Activated T-cell treated with anti-CD3 and anti-CD28 coated beads for 4 hours (primary cell): Measurements from ENCODE around the gene REEP1.
A peak's percentile ranks its signal among the peaks of the same experiment; 100 is the strongest.
"Not testable (repeated sequence)": the region's sequence is repeated elsewhere in the genome, so short reads cannot be mapped to it uniquely, and the experiment has no call there.

ENCODE experiments used
- DNase-seq: peaks from one replicate; pipeline ENCODE4 v3.0.0-alpha.2; 2020

REEP1 gene

DNA sequence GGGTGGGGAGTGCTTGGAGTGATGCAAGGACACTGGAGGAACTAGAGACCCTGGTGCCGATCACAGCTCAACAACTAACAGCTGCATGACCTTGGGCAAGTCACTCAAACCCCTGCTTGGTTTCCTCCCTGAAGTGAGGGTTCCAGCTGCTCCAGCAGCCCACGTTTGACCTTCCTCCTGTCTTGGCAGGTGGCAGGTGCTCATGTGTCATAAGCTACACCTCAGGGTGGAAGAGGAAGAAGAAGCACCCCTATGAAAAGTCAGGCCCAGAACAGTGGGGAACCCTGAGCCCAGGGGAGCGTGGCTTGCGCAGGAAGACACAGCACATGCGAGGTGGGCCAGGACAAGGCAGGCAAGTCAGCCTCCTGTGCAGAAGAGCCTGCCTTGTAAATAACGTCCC lies 95.8 kb downstream of the REEP1 start:
- no peak for DNase-seq

GRCh38 chr2:86240251-86240650 lies 97.2 kb downstream of the REEP1 start:
- no peak for DNase-seq

- no peak for DNase-seq
Measured at GRCh38 chr2:86239745-86240144, 97.7 kb downstream of the REEP1 start.

DNA sequence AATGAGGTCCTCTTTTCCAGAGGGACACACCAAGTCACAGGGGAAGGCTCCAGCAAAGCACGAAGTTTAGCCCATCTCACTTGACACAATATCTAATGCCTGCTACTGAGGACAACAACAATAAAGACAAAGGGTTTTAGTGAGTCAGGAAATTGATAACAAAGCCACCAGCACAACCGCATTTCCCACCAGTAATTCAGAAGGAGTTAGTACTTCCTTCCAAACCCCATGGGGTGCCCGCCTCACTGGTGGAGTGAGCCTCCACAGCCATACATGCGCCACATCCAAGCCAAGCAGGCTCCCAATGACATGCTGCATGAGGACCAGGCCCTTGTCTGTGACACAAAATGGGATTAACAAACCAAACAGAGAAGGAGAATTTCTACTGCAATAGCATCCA lies 98.1 kb downstream of the REEP1 start:
- no peak for DNase-seq

- peak; percentile 31 for DNase-seq
Measured at GRCh38 chr2:86238354-86238753, 99.1 kb downstream of the REEP1 start.

DNA sequence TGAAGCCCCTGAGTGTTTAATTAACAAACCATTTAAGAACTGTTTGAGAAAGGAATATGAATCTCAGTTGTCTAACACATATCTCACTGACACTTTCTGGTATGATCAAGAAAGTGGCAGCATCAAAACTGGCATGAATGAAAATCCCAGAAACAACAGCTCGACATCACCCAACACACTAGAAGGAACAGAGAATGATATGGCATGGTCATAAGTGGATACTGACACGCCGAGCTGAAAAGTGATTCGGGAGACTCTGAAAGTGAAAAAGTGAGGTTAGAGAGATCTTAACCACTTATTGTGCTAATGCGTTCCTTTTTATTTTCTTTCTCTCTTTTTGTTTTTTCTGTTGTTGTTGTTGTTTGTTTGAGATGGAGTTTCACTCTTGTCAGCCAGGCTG lies 100.3 kb downstream of the REEP1 start:
- DNase-seq = no peak

DNA sequence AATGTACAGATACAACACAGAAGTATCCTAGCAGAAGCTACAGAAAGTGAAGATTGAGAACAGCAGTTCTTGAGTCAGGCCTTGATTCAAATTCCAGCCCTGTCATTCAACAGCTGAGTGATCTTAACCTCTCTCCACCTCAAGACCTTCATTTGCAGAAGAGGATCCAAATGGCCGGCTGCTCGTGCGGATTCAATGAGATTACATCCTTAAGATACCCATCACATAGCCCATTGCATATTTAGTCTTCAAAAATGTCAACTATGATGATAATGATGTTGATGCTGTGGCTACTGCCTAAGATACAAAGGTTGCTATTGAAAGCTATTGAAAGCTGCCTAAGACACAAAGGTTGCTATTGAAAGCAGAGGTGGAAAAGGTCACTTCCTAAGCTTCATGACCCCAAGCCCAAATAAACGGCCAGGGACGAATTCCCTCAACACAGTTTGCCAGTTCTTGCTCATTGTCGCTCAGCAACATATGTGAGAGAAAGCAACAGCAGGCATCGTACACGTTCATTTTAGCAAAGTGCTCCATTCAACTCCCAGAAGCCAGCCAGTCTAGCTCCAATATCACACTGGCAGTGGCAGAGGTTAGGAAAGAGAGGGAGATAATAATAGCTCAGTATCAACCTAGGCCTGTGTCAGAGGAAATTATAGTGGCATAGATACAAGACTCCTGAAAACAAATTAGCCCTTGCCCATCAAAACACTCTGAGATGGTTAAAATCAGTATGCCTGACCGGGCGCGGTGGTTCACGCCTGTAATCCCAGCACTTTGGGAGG lies 102.0 kb downstream of the REEP1 start:
- DNase-seq = no peak

DNA sequence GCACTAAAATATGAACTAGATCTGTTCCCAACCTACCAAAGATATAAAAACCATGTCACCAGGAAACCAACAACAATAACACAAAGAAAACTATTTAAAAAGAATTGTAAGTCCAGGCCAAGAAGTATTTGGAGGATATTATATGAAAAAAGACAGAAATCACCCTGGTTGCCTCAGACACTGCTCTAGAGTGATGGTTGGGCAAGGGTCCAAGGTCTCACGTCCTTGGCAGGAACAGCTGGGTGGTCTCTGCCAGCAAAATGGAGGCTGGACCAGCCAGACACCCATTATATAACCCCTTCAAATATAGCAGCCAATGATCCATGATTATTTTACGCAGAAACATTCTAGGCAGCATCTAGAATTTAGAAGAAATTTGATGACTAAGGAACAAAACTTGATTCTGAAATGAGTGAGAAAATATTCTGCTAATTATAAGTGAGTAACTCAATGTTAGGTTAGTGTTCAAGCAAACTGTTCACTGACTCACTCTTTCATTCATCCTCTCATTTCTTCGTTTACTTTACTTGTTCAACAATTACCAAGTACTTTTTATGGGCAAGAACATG lies 102.8 kb downstream of the REEP1 start:
- no peak for DNase-seq

DNA sequence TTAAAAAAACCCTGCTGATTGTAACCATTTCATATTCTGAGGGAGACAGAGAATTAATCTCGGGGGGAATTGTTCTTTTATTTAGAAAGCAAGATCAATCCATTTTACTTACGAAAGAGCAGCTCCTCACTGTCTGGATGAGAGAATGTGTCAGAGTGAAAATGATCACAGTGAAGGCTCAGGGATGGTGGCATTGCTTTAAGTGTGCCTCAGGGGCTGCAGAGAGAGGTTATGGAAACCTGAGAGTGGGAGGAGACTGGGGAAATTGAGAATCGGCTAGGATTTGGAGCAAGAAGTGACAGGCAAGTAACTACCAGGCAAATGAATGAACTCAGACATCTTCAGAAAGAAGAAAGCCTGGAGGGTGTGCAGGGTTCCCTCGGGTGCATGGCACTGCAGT lies 104.0 kb downstream of the REEP1 start:
- DNase-seq = no peak

- no peak for DNase-seq
Measured at GRCh38 chr2:86232910-86233309, 104.5 kb downstream of the REEP1 start.

DNA sequence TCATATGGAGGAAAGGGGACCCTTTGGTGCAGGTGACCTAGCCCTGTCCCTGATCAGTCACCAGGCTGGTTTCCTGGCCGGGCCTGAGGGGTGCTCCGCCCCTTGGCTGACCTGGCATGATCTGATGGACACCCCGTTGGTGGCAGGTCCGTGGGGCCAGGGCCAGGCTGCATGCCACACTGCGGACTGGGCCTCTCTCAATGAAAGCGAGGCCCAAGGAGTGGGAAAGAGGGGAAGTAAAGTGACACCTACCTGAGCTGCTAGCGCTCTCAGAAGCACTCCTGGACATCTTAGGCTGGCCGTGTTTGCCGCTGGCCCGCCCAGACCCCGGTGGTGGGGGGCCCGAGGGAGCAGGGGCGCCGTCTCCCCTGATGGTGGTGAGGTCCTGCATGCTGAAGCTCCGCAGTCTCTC lies 105.0 kb downstream of the REEP1 start:
- DNase-seq = no peak

- no peak for DNase-seq
Measured at GRCh38 chr2:86231680-86232372, 105.6 kb downstream of the REEP1 start.

GRCh38 chr2:86230961-86231360 lies 106.5 kb downstream of the REEP1 start:
- no peak for DNase-seq

DNA sequence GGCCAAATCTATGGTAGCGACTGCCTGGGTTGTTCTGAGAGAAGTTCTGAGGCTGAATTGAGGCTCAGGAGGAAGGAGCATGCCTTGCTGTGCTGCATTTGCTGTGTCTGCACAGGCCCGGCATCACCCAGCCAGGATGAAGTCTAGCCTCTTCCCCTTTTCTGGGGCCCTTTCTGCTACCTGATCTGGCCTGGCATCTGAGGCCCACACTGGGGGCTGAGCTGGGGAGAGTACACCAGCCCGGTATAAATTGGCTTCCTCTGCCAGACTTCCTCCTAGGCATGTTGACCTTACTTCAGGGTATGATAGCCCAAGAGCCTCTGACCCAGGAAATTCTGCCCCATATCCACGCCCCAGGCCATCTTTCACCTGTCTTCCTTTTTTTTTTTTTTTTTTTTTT lies 108.2 kb downstream of the REEP1 start:
- DNase-seq = no peak

GRCh38 chr2:86228574-86228973 lies 108.9 kb downstream of the REEP1 start:
- not testable (repeated sequence) for DNase-seq

- no peak for DNase-seq
Measured at GRCh38 chr2:86227685-86228084, 109.7 kb downstream of the REEP1 start.

DNA sequence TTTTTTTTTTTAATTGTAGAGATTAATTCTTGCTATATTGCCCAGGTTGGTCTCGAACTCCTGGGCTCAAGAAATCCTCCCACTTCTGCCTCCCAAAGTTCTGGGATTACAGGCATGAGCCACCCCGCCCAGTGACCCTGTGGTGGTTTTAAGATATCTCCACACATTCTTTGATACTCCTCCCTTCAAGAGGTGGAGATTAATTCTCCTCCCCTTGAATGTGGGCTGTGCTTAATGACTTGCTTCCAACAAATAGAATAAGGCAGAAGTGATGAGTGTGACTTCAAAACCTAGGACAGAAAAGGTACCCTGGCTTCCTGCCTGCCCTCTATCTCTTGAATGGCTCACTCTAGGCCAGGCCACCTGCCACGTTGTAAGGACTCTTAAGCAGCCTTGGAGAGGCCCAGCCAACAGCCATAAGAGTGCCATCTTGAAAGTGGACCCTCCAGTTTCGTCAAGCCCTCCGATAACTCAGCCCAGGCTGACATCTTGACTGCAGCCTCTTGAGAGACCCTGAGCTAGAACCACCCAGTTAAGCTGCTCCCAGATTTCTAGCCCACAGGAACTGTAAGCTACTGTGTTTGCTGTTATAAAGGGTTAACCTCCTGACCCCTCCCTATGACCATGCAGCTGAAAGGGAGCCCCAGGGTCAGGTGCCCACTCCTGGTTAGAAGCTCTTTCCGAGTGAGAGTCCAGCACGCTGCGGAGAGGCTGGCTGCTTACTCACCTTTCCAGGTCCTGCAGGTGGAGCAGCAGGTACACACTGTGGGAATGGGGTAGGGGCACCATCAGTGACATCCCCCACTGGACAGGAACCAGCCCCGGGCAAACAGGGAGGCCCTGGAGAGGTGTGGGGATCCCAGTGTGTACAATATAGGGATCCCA lies 110.5 kb downstream of the REEP1 start:
- DNase-seq = no peak

- no peak for DNase-seq
Measured at GRCh38 chr2:86226070-86226469, 111.4 kb downstream of the REEP1 start.

GRCh38 chr2:86225581-86225980 lies 111.8 kb downstream of the REEP1 start:
- DNase-seq = peak; percentile 23

DNA sequence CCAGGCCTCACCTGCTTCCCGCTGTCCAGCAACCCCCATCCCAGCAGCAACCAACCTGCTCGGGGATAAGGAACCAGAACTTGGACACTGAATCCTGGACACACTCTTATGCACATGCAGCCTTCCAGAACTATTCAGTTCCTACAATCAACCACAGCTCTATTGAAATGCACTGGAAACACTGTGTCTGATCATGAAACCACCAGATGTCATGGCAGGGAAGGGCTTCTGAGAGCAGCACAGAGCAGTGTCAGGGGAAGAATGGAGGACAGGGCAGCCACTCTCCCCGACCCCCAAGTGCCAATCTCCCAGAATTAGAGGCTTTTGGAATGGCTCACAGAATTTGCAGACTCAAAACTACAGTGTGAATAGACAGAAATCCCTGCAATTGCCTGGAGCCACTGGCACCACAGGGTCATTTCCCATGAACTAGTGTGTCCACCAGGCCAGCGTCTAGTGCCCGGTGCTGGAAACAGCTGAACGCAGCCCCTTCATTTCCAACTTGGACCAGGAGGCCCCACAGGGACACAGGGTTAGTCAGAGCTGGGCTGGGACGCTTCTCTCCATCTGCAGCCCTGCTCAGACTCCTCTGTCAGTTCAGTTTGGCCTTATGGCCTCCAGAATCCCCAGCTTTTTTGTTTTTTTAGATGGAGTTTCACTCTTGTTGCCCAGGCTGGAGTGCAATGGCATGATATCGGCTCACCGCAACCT lies 112.6 kb downstream of the REEP1 start:
- DNase-seq = no peak

DNA sequence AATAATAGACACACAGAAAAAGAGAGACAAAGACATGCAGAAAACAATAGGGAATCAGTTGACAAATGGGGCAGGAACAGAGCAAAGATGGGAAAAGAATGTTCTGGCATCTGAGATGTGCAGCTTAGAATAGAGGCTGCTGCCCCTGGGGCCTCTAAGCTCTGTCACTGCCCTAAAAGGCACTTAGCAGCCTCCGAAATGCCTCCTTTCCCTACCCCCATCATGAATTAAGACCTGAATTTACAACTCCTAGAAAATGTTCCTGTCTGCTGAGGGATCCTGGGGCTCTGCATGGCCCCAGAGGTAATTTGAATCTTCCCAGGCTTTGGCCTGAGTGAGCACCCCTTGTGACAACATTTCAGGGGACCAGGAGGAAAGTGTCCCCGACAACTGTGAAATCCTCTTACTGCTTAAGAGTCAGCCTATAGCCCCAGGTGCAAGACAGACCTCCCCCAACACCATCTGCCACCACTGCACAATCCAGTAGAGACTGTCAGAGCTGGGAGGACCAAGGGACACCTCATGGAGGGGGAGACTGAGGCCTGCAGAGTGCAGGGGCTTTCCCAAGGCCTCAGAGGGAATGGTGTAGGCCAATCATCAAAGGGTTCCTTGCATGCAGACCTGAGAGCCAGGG lies 113.4 kb downstream of the REEP1 start:
- DNase-seq = no peak
